ENCODE results near the gene LACC1.

Gene LACC1

DNA sequence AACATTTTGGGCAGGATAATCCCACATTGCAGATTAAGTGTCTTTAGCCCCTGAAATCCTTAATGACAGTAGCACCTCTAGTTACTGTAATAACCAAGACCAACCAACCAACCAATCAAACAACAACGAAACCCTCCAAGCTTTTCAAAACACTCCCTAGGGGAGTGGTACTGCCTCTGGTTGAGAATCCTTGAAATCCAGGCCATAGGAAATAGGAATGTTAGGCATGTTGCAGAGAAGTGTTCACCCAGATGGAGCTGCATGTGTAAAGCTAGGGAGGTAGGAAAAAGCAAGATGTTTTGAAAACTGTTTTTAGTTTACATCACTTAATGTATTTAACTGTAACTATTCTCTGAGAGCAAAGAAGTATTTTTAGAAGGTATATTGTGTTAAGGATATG is 4.5 kb downstream of the LACC1 start:
- DNase-seq (ENCODE audit: low spot score), result no peak

GRCh38 chr13:43894438-43894837 is 14.7 kb downstream of the LACC1 start:
- no peak for DNase-seq (ENCODE audit: low spot score)

DNA sequence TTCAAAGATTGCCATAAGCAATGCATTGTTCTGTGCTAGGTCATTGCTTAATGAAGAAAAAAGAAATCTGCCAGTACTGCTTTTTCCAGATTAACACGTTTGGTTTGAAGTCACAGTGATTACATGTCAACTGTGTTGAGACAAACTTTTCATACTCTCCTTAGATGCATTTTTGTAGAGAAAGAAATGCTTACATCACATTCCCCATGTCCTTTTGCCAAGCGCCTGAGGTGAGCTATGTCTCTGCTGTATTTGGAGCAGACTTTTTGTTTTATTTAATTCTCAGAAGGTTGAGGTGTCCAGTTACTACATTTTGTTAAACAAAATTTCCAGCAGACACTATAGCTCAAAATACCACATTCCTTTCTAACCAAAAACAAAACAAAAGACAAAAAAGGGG is 16.2 kb downstream of the LACC1 start:
- no peak for DNase-seq (ENCODE audit: low spot score)

- DNase-seq (ENCODE audit: low spot score), result peak; percentile 67
Observed at GRCh38 chr13:43905435-43906031, 25.8 kb downstream of the LACC1 start.

- DNase-seq (ENCODE audit: low spot score), result peak; percentile 52
Observed at GRCh38 chr13:43908156-43909126, 28.7 kb downstream of the LACC1 start.

DNA sequence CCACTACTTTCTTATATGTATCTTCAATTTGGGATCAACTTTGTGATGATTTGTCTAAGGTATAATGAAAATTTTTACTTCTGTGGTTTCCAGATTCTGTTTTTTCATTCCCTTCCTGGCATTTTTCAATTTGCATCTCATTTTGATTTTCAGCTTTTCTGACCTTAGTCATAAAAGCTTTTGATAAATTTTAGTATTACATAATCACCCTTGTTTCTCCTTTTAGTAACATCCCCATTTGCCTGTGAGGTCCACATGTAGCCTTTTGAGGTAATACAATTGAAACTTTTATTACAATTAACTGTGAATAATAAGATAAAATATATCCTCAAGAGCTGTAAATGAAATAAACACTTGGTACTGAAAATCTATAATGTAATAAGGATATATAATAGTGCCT is 31.2 kb downstream of the LACC1 start:
- DNase-seq (ENCODE audit: low spot score), result no peak

DNA sequence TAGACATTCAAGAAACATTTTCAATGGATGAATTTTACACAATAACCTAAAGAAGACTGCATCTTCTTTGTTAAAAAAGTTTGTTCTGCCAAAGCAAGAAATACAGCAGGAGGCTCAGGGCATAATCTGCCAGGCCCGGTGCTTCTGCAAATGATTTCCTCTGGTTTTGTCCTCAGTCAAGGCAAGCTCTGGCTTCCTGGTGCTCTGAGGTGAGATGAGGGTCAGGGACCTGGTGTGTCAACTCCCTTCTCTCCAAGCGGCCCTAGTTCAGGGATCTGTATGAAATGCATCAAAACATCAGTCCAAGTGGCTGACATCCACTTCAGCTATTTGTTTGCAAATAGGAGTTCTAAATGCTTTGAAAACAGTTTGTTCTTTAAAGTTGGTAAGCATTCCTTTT is 31.6 kb downstream of the LACC1 start:
- DNase-seq (ENCODE audit: low spot score), result no peak

- no peak for DNase-seq (ENCODE audit: low spot score)
Observed at GRCh38 chr13:43911871-43912270, 32.2 kb downstream of the LACC1 start.

GRCh38 chr13:43915451-43915850 is 35.7 kb downstream of the LACC1 start:
- no peak for DNase-seq (ENCODE audit: low spot score)

- no peak for DNase-seq (ENCODE audit: low spot score)
Observed at GRCh38 chr13:43916828-43917227, 37.1 kb downstream of the LACC1 start.

DNA sequence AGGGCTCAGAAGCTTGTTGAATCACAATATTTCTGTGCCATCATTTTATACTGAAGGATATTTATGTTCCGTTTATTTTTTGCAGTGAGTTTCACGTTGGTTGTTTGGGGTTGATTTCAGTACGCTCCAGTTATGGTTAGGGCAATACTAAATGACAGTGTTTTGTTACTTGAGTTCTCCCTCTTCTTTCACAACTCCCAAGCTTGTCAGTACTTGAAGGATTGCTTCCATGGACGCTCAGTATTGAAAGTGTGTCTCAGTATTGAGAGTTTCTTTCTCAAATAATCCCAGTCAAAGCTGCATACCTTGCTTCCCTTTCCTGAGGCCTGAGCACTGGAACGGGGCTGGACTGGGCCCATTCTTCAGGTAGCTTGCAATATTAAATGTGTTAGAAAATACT is 38.9 kb downstream of the LACC1 start:
- no peak for DNase-seq (ENCODE audit: low spot score)

GRCh38 chr13:43920965-43921674 is 41.4 kb downstream of the LACC1 start:
- DNase-seq (ENCODE audit: low spot score), result no peak

DNA sequence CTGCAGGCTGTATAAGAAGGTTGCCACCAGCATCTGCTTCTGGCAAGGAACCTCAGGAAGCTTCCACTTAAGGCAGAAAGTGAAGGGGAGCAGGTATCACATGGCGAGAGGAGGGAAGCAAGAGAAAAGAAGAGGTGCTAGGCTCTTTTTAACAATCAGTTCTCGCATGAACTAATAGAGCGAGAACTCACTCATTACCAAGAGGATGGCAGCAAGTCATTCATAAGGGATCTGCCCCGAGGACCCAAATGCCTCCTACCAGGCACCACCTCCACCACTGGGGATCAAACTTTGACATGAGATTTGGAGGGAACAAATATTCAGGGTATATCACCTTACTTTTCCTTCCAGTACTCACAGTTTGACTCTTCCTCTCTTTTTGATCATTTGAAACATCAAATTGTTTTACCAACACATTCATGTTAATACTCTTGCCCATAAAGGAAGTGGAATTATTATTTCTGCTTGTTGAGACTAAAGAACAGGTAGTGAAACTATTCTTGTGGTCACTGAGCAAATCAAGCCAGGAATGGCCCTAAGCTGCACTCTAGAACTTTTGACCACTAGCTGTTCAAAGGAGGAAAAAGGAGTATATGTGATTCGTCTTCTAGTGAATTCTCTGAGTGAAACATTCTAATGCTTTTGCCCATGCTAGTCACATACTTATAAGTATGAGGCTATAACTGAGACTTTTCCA is 45.0 kb downstream of the LACC1 start:
- DNase-seq (ENCODE audit: low spot score), result no peak

DNA sequence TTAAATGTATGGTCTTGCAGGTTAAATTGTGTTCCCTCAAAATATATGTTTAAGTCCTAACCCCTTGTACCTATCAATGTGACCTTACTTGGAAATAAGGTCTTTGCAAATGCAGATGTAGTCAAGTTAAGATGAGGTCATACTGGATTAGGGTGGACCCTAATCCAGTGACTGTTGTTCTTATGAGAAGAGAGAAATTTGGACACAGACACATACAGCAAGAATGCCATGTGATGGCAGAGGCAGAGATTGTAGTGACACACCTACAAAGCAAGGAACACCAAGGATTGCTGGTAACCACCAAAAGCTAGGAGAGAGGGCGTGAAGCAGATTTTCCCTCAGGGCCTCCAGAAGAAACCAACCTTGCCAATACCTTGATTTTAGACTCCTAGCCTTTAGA is 50.2 kb downstream of the LACC1 start:
- DNase-seq (ENCODE audit: low spot score), result no peak

DNA sequence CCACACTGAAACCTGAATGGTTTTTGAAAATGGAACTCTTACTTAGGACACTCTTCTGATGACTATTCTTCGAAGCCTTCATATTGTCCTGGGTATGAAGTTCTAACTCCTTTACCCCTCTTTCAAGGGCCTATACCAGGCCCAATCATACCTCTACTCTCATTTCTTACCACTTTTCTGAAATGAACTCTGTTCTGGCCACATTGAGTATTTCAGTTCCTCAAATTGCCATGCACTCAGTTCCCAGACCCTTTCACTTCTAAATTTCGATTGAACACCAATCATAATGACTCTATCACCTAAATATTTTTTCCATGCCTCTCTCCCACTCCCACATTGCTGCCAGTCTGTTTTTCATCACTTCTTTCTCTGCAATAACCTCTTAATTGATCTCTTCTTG is 53.7 kb downstream of the LACC1 start:
- DNase-seq (ENCODE audit: low spot score), result no peak

- DNase-seq (ENCODE audit: low spot score), result no peak
Observed at GRCh38 chr13:43934273-43934672, 54.6 kb downstream of the LACC1 start.

DNA sequence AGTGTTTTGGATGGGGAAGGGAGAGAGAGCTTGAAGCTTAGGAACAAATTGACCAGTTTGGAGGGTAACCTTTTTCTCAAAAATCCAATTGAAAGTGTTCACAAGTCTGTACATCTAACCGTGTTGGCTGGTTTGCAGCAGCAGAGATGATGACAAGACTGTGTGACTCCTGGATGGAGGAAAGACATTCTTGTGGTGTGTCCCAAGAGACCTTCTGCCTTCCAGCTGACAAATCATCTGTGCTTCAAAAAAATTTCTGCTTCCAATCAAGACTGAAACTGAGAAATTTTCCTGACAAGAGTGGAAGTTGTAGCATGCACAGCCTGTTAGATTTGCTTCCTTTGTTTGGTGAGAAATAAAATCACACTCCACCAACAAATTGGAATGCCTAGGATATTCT is 56.2 kb downstream of the LACC1 start:
- no peak for DNase-seq (ENCODE audit: low spot score)

GRCh38 chr13:43936647-43937046 is 56.9 kb downstream of the LACC1 start:
- no peak for DNase-seq (ENCODE audit: low spot score)

- DNase-seq (ENCODE audit: low spot score), result no peak
Observed at GRCh38 chr13:43937839-43938238, 58.1 kb downstream of the LACC1 start.

- DNase-seq (ENCODE audit: low spot score), result no peak
Observed at GRCh38 chr13:43938449-43938848, 58.7 kb downstream of the LACC1 start.

GRCh38 chr13:43939086-43939485 is 59.4 kb downstream of the LACC1 start:
- DNase-seq (ENCODE audit: low spot score), result no peak

DNA sequence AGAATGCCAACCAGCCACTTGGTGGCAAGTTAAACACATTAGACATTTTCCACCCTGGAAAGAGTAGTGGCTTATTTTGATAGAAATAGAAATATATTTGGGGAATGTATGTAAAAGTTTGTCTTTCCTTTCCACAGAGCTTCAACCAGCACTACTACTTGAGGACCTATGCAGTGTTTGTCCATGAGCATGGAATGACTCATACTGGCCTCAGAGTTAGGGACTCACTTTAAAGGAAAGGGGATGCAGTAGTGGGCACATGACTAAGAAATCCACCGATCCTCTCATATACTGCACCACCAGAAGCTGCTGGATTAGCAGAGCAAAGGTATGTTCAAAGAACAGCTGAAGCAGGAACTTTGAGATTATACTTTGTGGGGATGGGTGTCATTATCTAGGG is 62.6 kb downstream of the LACC1 start:
- DNase-seq (ENCODE audit: low spot score), result no peak

Data from kidney capillary endothelial cell (primary cell).